ENCODE data around the gene OR6B2.

The OR6B2 gene

GRCh38 chr2:240037358-240037757 lies 7.1 kb upstream of the OR6B2 start:
- no peaks in the 10 kb centered on the region for H3K9me2 ChIP-seq (replicated peaks; ENCODE audit: low read depth, low read length)
- no peaks in the 10 kb centered on the region for H3F3A ChIP-seq (ENCODE audit: low read depth)
- no peak for TF ChIP-seq EZH2phosphoT487 (IDR thresholded peaks at IDR 0.05; ENCODE audit: borderline replicate concordance)
- TF ChIP-seq, protein P1, sequence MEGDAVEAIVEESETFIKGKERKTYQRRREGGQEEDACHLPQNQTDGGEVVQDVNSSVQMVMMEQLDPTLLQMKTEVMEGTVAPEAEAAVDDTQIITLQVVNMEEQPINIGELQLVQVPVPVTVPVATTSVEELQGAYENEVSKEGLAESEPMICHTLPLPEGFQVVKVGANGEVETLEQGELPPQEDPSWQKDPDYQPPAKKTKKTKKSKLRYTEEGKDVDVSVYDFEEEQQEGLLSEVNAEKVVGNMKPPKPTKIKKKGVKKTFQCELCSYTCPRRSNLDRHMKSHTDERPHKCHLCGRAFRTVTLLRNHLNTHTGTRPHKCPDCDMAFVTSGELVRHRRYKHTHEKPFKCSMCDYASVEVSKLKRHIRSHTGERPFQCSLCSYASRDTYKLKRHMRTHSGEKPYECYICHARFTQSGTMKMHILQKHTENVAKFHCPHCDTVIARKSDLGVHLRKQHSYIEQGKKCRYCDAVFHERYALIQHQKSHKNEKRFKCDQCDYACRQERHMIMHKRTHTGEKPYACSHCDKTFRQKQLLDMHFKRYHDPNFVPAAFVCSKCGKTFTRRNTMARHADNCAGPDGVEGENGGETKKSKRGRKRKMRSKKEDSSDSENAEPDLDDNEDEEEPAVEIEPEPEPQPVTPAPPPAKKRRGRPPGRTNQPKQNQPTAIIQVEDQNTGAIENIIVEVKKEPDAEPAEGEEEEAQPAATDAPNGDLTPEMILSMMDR (conservative IDR thresholded peaks at IDR 0.05; ENCODE audit: low read length), result no peak
- no peak overlapping the region for H2AFZ ChIP-seq (ENCODE audit: low read length)
- no peaks in the 10 kb centered on the region for H3K79me2 ChIP-seq (ENCODE audit: insufficient read depth, low read length)
- H3K9me3 ChIP-seq (ENCODE audit: insufficient read depth, low read depth, low read length), result no peaks in the 10 kb centered on the region
- no peaks in the 10 kb centered on the region for H3K27me3 ChIP-seq (ENCODE audit: insufficient read depth, low read length, poor library complexity, severe bottlenecking)
- H3K4me1 ChIP-seq (ENCODE audit: insufficient read depth, low read length, poor library complexity, severe bottlenecking), result no peaks in the 10 kb centered on the region
- no peak overlapping the region for H3K4me2 ChIP-seq (ENCODE audit: low read depth, low read length, poor library complexity, severe bottlenecking)
- no peaks in the 10 kb centered on the region for H3K36me3 ChIP-seq (ENCODE audit: insufficient read depth, low read length)
- H3K4me3 ChIP-seq (ENCODE audit: low read length, poor library complexity, severe bottlenecking), result no peak overlapping the region
- H4K20me1 ChIP-seq (ENCODE audit: insufficient read depth, low read length, poor library complexity, severe bottlenecking), result no peaks in the 10 kb centered on the region
- H3K9ac ChIP-seq (ENCODE audit: low read depth, low read length, poor library complexity, severe bottlenecking), result no peak overlapping the region

DNA sequence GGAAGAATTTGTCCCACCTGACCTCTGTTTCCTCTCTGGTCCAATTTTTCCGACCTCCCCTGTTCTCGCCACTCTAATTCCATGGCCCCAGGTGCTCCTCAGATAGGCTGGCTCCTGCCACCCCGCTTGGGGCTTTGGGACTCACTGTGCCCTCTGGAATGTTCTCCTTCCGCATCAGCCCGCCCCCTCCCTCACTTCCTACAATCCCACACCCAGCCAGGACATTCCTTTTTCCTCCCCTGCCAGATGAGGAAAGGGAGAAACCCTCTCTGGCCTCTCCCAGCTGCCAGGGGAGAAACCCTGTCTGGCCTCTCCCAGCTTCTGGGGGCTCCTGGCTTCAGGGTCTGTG lies 3.1 kb upstream of the OR6B2 start:
- Histone ChIP-seq H3K4me1 (ENCODE audit: insufficient read depth, low read length, poor library complexity, severe bottlenecking) (no peaks in the 10 kb centered on the region), H3K27me3 (ENCODE audit: insufficient read depth, low read length, poor library complexity, severe bottlenecking) (no peaks in the 10 kb centered on the region)

DNA sequence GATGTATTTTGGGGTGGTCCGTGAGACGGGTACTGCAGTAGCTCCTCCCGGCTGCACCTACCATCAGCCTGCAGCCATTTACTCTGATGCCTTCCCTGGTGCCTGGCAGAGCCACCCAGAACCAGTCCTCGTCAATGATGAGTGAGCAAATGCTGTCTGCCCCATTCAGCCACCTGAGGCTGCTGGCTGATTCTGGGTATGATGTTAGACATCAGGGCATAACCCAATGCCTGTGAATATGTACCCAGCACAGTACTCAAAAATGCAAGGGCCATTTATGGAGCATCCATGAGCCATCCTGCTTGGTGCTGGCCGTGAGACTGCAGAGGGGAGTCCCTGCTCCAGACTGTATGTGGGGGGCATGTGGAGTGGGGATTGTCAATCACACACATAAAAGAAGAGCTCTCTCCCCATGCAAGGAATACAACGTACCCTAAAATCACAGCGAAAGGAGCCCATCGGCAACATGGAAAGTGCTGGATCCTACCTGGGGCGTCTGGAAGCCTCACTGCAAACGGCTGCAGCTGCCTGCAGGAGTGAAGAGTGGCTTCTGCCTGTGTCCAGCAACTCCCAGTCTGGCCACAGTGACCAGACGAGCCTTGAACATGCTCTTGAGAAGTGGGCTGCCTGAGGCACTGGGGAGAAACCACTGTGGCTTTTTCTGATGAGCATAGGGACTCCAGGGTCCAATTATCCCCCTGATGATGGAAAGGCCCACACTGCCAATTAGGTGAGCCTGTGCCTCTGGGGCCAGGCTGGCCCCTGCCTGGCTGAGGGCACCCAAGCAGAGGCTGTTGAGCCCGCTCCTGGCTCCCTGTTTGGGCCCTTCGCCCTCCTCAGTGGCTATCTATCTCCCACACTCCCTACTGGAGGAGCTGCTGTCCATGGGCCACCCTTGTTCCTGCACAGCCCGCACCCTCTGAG lies 2.4 kb upstream of the OR6B2 start:
- no peaks in the 10 kb centered on the region for H3K36me3 ChIP-seq (ENCODE audit: insufficient read depth, low read length)
- no peaks in the 10 kb centered on the region for H3K9me3 ChIP-seq (ENCODE audit: insufficient read depth, low read depth, low read length)
- no peaks in the 10 kb centered on the region for H4K20me1 ChIP-seq (ENCODE audit: insufficient read depth, low read length, poor library complexity, severe bottlenecking)
- H2AFZ ChIP-seq (ENCODE audit: low read length), result no peak overlapping the region
- H3K9me2 ChIP-seq (replicated peaks; ENCODE audit: low read depth, low read length), result no peaks in the 10 kb centered on the region
- no peak overlapping the region for H3K9ac ChIP-seq (ENCODE audit: low read depth, low read length, poor library complexity, severe bottlenecking)
- H3K4me1 ChIP-seq (ENCODE audit: insufficient read depth, low read length, poor library complexity, severe bottlenecking), result no peaks in the 10 kb centered on the region
- no peaks in the 10 kb centered on the region for H3F3A ChIP-seq (ENCODE audit: low read depth)
- TF ChIP-seq EZH2phosphoT487 (IDR thresholded peaks at IDR 0.05; ENCODE audit: borderline replicate concordance), result no peak
- TF ChIP-seq, protein P1 (conservative IDR thresholded peaks at IDR 0.05; ENCODE audit: low read length), result no peak
- H3K79me2 ChIP-seq (ENCODE audit: insufficient read depth, low read length), result no peaks in the 10 kb centered on the region
- no peak overlapping the region for H3K4me3 ChIP-seq (ENCODE audit: low read length, poor library complexity, severe bottlenecking)
- H3K27me3 ChIP-seq (ENCODE audit: insufficient read depth, low read length, poor library complexity, severe bottlenecking), result no peaks in the 10 kb centered on the region
- no peak overlapping the region for H3K4me2 ChIP-seq (ENCODE audit: low read depth, low read length, poor library complexity, severe bottlenecking)

More for the DNA sequence above, 3.1 kb upstream of the OR6B2 start:
- TF ChIP-seq, protein P1 (conservative IDR thresholded peaks at IDR 0.05; ENCODE audit: low read length), result no peak
- no peaks in the 10 kb centered on the region for H3K9me2 ChIP-seq (replicated peaks; ENCODE audit: low read depth, low read length)
- no peaks in the 10 kb centered on the region for H3K9me3 ChIP-seq (ENCODE audit: insufficient read depth, low read depth, low read length)
- no peaks in the 10 kb centered on the region for H3K36me3 ChIP-seq (ENCODE audit: insufficient read depth, low read length)
- no peaks in the 10 kb centered on the region for H4K20me1 ChIP-seq (ENCODE audit: insufficient read depth, low read length, poor library complexity, severe bottlenecking)
- no peaks in the 10 kb centered on the region for H3K79me2 ChIP-seq (ENCODE audit: insufficient read depth, low read length)
- no peak overlapping the region for H2AFZ ChIP-seq (ENCODE audit: low read length)
- H3K4me3 ChIP-seq (ENCODE audit: low read length, poor library complexity, severe bottlenecking), result no peak overlapping the region
- no peak overlapping the region for H3K9ac ChIP-seq (ENCODE audit: low read depth, low read length, poor library complexity, severe bottlenecking)
- H3F3A ChIP-seq (ENCODE audit: low read depth), result no peaks in the 10 kb centered on the region
- H3K4me2 ChIP-seq (ENCODE audit: low read depth, low read length, poor library complexity, severe bottlenecking), result no peak overlapping the region
